Ovary (tissue), 3 donors: Measurements from ENCODE around the gene MYO9B.

Experiments used
- POLR2A ChIP-seq: fragments of 450-650 bp; IDR thresholded peaks from one replicate; pipeline ENCODE4 v1.6.1; 2017; ENCODE audit warnings: antibody characterized with exemption, mild to moderate bottlenecking, moderate library complexity
- TF ChIP-seq, protein P1 (sequence below), 3 donors: fragments of 450-650 bp in 2 of 3; fragments of 200-600 bp in 1 of 3; IDR thresholded peaks; one replicate each; pipeline versions ENCODE4 v1.5.1 to v1.8.0; 2016 to 2022; ENCODE audit warnings: antibody characterized with exemption in 3 of 3, mild to moderate bottlenecking in 1 of 3
- donor health status: DM: no; HTN: no; CAD: no.

DNA sequence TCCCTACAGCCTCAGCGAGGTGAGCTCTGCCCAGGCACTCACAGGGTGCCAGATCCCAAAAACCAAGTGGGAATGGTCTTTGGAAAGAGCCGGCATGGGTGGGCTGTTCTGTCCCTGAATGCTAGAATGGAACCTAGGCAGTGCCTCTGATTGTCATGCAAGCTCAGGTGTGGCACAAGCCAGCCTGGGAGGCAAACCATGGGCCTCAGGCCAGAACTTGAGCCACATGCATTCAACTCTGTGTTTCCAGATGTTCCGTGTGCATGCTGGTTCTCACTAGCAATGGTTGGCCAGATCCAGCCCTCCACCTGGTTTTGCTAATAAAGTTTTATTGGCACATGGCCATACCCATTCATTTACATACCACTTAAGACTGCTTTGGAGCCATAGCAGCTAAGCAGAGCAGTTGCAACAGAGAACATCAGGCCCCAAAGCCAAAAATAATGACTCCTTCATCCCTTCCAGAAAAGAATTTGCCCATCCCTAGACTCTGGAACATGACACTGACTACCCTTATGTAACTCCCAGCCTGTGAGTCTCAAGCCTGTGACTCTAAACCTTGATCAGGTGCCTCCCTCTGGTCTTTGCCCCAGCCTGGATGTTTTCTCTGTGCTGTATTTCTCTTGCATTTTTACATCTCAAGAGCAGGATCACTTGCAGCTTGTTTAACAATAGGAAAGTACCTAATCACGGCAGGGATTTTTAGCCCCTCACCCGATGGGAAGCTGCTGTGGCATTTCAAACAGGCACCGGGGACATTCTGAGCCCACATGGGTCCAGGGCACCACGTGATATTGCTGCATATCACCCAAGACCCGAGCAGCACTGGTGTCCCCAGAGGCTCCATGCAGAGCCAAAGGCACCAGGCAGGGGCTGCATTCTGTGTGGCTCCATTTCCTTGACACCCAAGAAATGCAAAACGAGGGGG lies 84.2 kb downstream of the MYO9B start:
- no peak for TF ChIP-seq POLR2A
- TF ChIP-seq, protein P1, sequence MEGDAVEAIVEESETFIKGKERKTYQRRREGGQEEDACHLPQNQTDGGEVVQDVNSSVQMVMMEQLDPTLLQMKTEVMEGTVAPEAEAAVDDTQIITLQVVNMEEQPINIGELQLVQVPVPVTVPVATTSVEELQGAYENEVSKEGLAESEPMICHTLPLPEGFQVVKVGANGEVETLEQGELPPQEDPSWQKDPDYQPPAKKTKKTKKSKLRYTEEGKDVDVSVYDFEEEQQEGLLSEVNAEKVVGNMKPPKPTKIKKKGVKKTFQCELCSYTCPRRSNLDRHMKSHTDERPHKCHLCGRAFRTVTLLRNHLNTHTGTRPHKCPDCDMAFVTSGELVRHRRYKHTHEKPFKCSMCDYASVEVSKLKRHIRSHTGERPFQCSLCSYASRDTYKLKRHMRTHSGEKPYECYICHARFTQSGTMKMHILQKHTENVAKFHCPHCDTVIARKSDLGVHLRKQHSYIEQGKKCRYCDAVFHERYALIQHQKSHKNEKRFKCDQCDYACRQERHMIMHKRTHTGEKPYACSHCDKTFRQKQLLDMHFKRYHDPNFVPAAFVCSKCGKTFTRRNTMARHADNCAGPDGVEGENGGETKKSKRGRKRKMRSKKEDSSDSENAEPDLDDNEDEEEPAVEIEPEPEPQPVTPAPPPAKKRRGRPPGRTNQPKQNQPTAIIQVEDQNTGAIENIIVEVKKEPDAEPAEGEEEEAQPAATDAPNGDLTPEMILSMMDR (IDR thresholded peaks at IDR 0.05): no peak
